ENCODE results near the gene CCER1. TPM values are rescaled to one million over a fixed set of nuclear protein-coding genes. Genes with fewer than 3 reads are reported as not detected.

The CCER1 gene
- total and polyA plus RNA-seq, 2 experiments from 2014 or later = not detected

DNA sequence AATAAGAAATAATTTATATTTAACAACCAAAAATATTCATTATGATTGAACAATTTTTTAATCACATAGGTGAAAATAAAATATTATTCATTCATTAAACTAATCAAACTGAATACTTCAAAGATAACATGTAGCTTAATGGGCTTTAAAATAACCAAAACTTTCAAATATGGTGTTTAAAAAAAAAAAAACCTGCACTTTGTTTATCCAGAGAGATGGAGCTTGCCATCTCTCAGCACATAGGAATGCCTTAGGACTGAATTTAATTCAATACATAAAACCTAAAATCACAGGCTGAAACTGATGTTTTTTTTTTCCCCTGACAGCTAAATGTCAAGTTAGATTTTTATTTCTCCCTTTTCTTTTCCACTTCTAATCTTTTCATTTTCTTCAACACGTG is 14.4 kb upstream of the CCER1 start:
- Histone ChIP-seq H3K27me3 (replicated peaks; ENCODE audit: insufficient read depth) (no peaks in the 10 kb centered on the region), H3K36me3 (ENCODE audit: low read depth) (no peaks in the 10 kb centered on the region), H3K9ac (no peak overlapping the region), H3F3A (ENCODE audit: insufficient read depth) (peaks cover 12% of the 10 kb centered on the region), H3K79me2 (ENCODE audit: insufficient read depth) (no peaks in the 10 kb centered on the region), H3K9me2 (ENCODE audit: insufficient read depth) (no peaks in the 10 kb centered on the region), H3K4me1 (ENCODE audit: insufficient read depth) (peaks cover 12% of the 10 kb centered on the region), H3K27ac (no peak overlapping the region), H3K4me2 (ENCODE audit: unreplicated experiment) (no peak overlapping the region), H3K9me3 (ENCODE audit: low read depth) (no peaks in the 10 kb centered on the region), H4K20me1 (ENCODE audit: insufficient read depth) (no peaks in the 10 kb centered on the region), H2AFZ (no peak overlapping the region), H3K4me3 (no peak overlapping the region)
- 0% methylated on average over 1 of the region's 1 CpG for WGBS, 2 experiments (ENCODE audit: low coverage in 1 of 2, low lambda C conversion rate in 2 of 2, missing lambda C conversion rate in 2 of 2)
- no peak for TF ChIP-seq EZH2phosphoT487 (IDR thresholded peaks at IDR 0.05; ENCODE audit: insufficient read depth, low read depth)
- no peak for TF ChIP-seq EZH2 (IDR thresholded peaks at IDR 0.05; ENCODE audit: insufficient read depth, poor library complexity, severe bottlenecking)
- in situ Hi-C loops (cut with MboI) = no loop called here
- DNase-seq = no peak

DNA sequence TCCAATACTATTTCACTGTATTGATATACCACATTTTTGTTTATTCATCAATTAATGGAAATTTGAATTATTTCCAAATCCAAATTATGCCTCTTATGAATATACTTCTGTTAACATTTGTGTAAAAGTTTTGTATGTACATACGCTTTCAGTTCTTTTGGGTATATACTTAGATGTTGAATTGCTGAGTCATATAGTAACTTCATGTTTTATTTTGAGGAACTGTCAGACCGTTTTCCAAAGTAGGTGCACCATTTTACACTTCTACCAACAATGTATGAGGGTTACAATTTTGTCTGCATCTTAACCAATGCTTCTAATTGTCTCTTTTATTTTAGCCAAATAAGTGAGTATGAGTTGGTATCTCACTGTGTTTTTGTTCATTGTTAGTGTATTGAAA is 10.2 kb upstream of the CCER1 start:
- no peaks in the 10 kb centered on the region for H4K20me1 ChIP-seq (ENCODE audit: insufficient read depth)
- H3K4me1 ChIP-seq (ENCODE audit: insufficient read depth) = no peaks in the 10 kb centered on the region
- H3K9ac ChIP-seq = no peak overlapping the region
- no peaks in the 10 kb centered on the region for H3K36me3 ChIP-seq (ENCODE audit: low read depth)
- H3K9me2 ChIP-seq (ENCODE audit: insufficient read depth) = no peaks in the 10 kb centered on the region
- no peaks in the 10 kb centered on the region for H3K9me3 ChIP-seq (ENCODE audit: low read depth)
- no peak overlapping the region for H3K4me2 ChIP-seq (ENCODE audit: unreplicated experiment)
- no peak overlapping the region for H3K4me3 ChIP-seq
- H3K27ac ChIP-seq = no peak overlapping the region
- no peak for TF ChIP-seq EZH2phosphoT487 (IDR thresholded peaks at IDR 0.05; ENCODE audit: insufficient read depth, low read depth)
- no peak for TF ChIP-seq EZH2 (IDR thresholded peaks at IDR 0.05; ENCODE audit: insufficient read depth, poor library complexity, severe bottlenecking)
- H2AFZ ChIP-seq = no peak overlapping the region
- no peaks in the 10 kb centered on the region for H3F3A ChIP-seq (ENCODE audit: insufficient read depth)
- in situ Hi-C loops (cut with MboI) = no loop called here
- H3K27me3 ChIP-seq (replicated peaks; ENCODE audit: insufficient read depth) = no peaks in the 10 kb centered on the region
- H3K79me2 ChIP-seq (ENCODE audit: insufficient read depth) = no peaks in the 10 kb centered on the region
- no peak for DNase-seq
- WGBS, 2 experiments (ENCODE audit: low coverage in 1 of 2, low lambda C conversion rate in 2 of 2, missing lambda C conversion rate in 2 of 2) = 93% methylated on average over 2 of the region's 2 CpGs

DNA sequence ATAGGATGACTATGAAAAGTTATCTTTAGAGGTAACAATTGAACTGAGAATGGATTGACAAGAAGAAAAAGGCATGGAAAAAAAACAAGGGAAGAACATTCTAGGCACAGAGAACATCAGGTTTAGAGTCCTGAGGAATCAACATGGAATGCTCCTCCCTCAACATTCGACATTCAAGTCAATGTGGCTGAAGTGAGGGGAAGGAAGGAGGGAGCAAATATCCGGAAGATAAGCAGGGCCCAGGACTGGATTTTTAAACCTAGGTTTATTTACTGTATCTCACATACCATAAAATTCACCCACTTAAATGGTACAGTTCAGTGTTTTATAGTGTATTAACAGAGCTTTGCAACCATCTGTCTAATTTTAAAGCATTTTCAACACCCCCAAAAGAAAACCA is 9.6 kb upstream of the CCER1 start:
- Histone ChIP-seq H3K27ac (no peak overlapping the region), H3K9me3 (ENCODE audit: low read depth) (no peaks in the 10 kb centered on the region), H3K27me3 (replicated peaks; ENCODE audit: insufficient read depth) (no peaks in the 10 kb centered on the region), H3F3A (ENCODE audit: insufficient read depth) (no peaks in the 10 kb centered on the region), H3K4me1 (ENCODE audit: insufficient read depth) (no peaks in the 10 kb centered on the region), H3K9ac (no peak overlapping the region), H3K36me3 (ENCODE audit: low read depth) (no peaks in the 10 kb centered on the region), H2AFZ (no peak overlapping the region), H4K20me1 (ENCODE audit: insufficient read depth) (no peaks in the 10 kb centered on the region), H3K4me3 (no peak overlapping the region), H3K4me2 (ENCODE audit: unreplicated experiment) (no peak overlapping the region), H3K79me2 (ENCODE audit: insufficient read depth) (no peaks in the 10 kb centered on the region), H3K9me2 (ENCODE audit: insufficient read depth) (no peaks in the 10 kb centered on the region)
- no peak for DNase-seq
- in situ Hi-C loops (cut with MboI) = no loop called here
- no peak for TF ChIP-seq EZH2 (IDR thresholded peaks at IDR 0.05; ENCODE audit: insufficient read depth, poor library complexity, severe bottlenecking)
- TF ChIP-seq EZH2phosphoT487 (IDR thresholded peaks at IDR 0.05; ENCODE audit: insufficient read depth, low read depth) = no peak
- 71 to 83% methylated on average over 2 of the region's 2 CpGs for WGBS, 2 experiments (ENCODE audit: low coverage in 1 of 2, low lambda C conversion rate in 2 of 2, missing lambda C conversion rate in 2 of 2)

DNA sequence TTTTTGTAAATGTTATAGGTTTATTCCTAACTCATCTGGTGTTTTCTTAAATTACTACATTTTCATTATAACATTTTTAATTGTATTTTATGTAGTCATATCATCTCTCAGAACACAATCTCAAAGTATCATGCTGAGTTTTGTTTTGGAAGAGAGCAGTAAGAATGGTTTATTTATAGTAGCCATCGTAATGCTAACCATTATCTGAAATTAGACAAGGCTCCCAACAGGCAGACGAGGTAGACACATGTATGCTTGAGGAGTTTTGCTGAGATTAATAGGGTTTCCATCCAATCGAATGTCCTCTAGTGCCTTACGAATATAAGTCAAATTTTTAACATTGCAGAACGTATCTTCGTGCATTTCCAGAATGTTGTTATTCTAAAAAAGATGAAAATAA is 9.0 kb upstream of the CCER1 start:
- H4K20me1 ChIP-seq (ENCODE audit: insufficient read depth) = no peaks in the 10 kb centered on the region
- in situ Hi-C loops (cut with MboI) = no loop called here
- H3K9me3 ChIP-seq (ENCODE audit: low read depth) = no peaks in the 10 kb centered on the region
- no peaks in the 10 kb centered on the region for H3K9me2 ChIP-seq (ENCODE audit: insufficient read depth)
- no peaks in the 10 kb centered on the region for H3K79me2 ChIP-seq (ENCODE audit: insufficient read depth)
- TF ChIP-seq EZH2 (IDR thresholded peaks at IDR 0.05; ENCODE audit: insufficient read depth, poor library complexity, severe bottlenecking) (no peak), EZH2phosphoT487 (IDR thresholded peaks at IDR 0.05; ENCODE audit: insufficient read depth, low read depth) (no peak)
- no peak for DNase-seq
- no peaks in the 10 kb centered on the region for H3K36me3 ChIP-seq (ENCODE audit: low read depth)
- H3K4me1 ChIP-seq (ENCODE audit: insufficient read depth) = peaks cover 3% of the 10 kb centered on the region; the same call in 1 of the 2 replicates
- H3K4me2 ChIP-seq (ENCODE audit: unreplicated experiment) = no peak overlapping the region
- no peak overlapping the region for H3K4me3 ChIP-seq
- H3K9ac ChIP-seq = no peak overlapping the region
- 94 to 95% methylated on average over 6 of the region's 6 CpGs for WGBS, 2 experiments (ENCODE audit: low coverage in 1 of 2, low lambda C conversion rate in 2 of 2, missing lambda C conversion rate in 2 of 2)
- H3K27me3 ChIP-seq (replicated peaks; ENCODE audit: insufficient read depth) = no peaks in the 10 kb centered on the region
- H2AFZ ChIP-seq = no peak overlapping the region
- H3F3A ChIP-seq (ENCODE audit: insufficient read depth) = no peaks in the 10 kb centered on the region
- no peak overlapping the region for H3K27ac ChIP-seq

DNA sequence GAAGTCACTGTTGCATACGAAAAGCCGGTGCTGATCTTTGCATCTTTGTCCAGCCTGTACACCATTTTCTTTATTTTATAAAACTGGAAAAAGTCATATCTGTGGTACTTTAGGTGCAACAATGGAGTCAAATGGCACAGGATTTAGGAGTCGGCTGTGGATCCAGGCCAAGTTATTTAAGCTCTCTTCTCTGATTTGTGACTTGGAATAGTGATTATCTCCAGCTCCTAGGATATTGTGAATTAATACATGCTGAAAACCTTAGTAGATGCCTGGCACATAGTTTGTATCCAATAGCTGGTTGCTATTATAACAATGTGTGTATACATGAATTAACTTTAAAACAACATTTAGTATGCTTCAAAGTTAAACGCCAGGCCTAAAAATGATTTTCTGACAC is 6.2 kb upstream of the CCER1 start:
- Histone ChIP-seq H3K4me2 (ENCODE audit: unreplicated experiment) (no peak overlapping the region), H2AFZ (no peak overlapping the region), H3K9ac (no peak overlapping the region), H3K36me3 (ENCODE audit: low read depth) (no peaks in the 10 kb centered on the region), H3F3A (ENCODE audit: insufficient read depth) (no peaks in the 10 kb centered on the region), H3K4me3 (no peak overlapping the region), H3K27me3 (replicated peaks; ENCODE audit: insufficient read depth) (no peaks in the 10 kb centered on the region), H3K9me2 (ENCODE audit: insufficient read depth) (no peaks in the 10 kb centered on the region), H3K27ac (no peak overlapping the region), H3K4me1 (ENCODE audit: insufficient read depth) (peaks cover 3% of the 10 kb centered on the region; the same call in 1 of the 2 replicates), H4K20me1 (ENCODE audit: insufficient read depth) (no peaks in the 10 kb centered on the region), H3K79me2 (ENCODE audit: insufficient read depth) (no peaks in the 10 kb centered on the region), H3K9me3 (ENCODE audit: low read depth) (no peaks in the 10 kb centered on the region)
- in situ Hi-C loops (cut with MboI) = no loop called here
- no peak for DNase-seq
- TF ChIP-seq EZH2 (IDR thresholded peaks at IDR 0.05; ENCODE audit: insufficient read depth, poor library complexity, severe bottlenecking) (no peak), EZH2phosphoT487 (IDR thresholded peaks at IDR 0.05; ENCODE audit: insufficient read depth, low read depth) (no peak)
- WGBS, 2 experiments (ENCODE audit: low coverage in 1 of 2, low lambda C conversion rate in 2 of 2, missing lambda C conversion rate in 2 of 2) = 95 to 100% methylated on average over 4 of the region's 4 CpGs

All from GM23248 (cell line).